SK-N-SH treated with all-trans-retinoic acid at 6 μM for 48 hours (cell line): ENCODE results near the gene HOXD12.

Experiments
- BACH2 ChIP-seq: fragments of 250-450 bp; sonication (Bioruptor Pico); IDR thresholded peaks from 2 replicates; pipeline ENCODE4 v1.9.0; 2021; ENCODE audit warnings: mild to moderate bottlenecking, borderline replicate concordance
- CREB5 ChIP-seq: fragments of 250-450 bp; sonication (Bioruptor Pico); IDR thresholded peaks from 2 replicates; pipeline ENCODE4 v1.5.1; 2020; ENCODE audit warnings: low read depth, mild to moderate bottlenecking, moderate library complexity
- CSDC2 ChIP-seq: fragments of 250-450 bp; sonication (Bioruptor Pico); IDR thresholded peaks from 2 replicates; pipeline ENCODE4 v1.5.0; 2020; ENCODE audit warnings: mild to moderate bottlenecking, moderate library complexity
- ISL1 ChIP-seq: fragments of 250-450 bp; sonication (Bioruptor Pico); IDR thresholded peaks from 2 replicates; pipeline ENCODE4 v2.1.2; 2022; ENCODE audit warnings: mild to moderate bottlenecking, moderate library complexity
- PATZ1 ChIP-seq: fragments of 250-450 bp; sonication (Bioruptor Pico); IDR thresholded peaks from 2 replicates; pipeline ENCODE4 v1.8.0; 2020; ENCODE audit warnings: mild to moderate bottlenecking, moderate library complexity, borderline replicate concordance
- POU6F1 ChIP-seq: fragments of 250-450 bp; sonication (Bioruptor Pico); IDR thresholded peaks from 2 replicates; pipeline ENCODE4 v1.8.0; 2021; ENCODE audit warnings: low read depth, mild to moderate bottlenecking, moderate library complexity, borderline replicate concordance
- SNAI2 ChIP-seq: fragments of 250-450 bp; sonication (Bioruptor Pico); IDR thresholded peaks from 2 replicates; pipeline ENCODE4 v1.5.0; 2020; ENCODE audit warnings: mild to moderate bottlenecking, moderate library complexity
- TSHZ2 ChIP-seq: fragments of 250-450 bp; sonication (Bioruptor Pico); IDR thresholded peaks from 2 replicates; pipeline ENCODE4 v1.5.0; 2020; ENCODE audit warnings: mild to moderate bottlenecking, moderate library complexity
- ZC3H10 ChIP-seq: fragments of 250-450 bp; sonication (Bioruptor Pico); IDR thresholded peaks from 2 replicates; pipeline ENCODE4 v1.5.1; 2021; ENCODE audit warnings: mild to moderate bottlenecking, moderate library complexity
- ZFP3 ChIP-seq: fragments of 250-450 bp; sonication (Bioruptor Pico); IDR thresholded peaks from 2 replicates; pipeline ENCODE4 v1.5.0; 2020; ENCODE audit warnings: mild to moderate bottlenecking, moderate library complexity
- ZFP30 ChIP-seq: fragments of 450-650 bp; formaldehyde crosslinking; IDR thresholded peaks from 2 replicates; pipeline ENCODE4 v1.5.0; 2022; ENCODE audit warnings: mild to moderate bottlenecking, moderate library complexity
- ZNF8 ChIP-seq: fragments of 450-650 bp; formaldehyde crosslinking; IDR thresholded peaks from 2 replicates; pipeline ENCODE4 v1.5.0; 2020; ENCODE audit warnings: mild to moderate bottlenecking, moderate library complexity

- no peak for TF ChIP-seq TSHZ2
- no peak for TF ChIP-seq CREB5 (CRISPR knock-in tag)
- TF ChIP-seq PATZ1 = no peak
- TF ChIP-seq SNAI2 (CRISPR knock-in tag) = no peak
- TF ChIP-seq ZFP3 = no peak
- TF ChIP-seq ZC3H10 (CRISPR knock-in tag) = no peak
- TF ChIP-seq ISL1 = no peak
- no peak for TF ChIP-seq POU6F1 (CRISPR knock-in tag)
- TF ChIP-seq ZNF8 (CRISPR knock-in tag) = no peak
- no peak for TF ChIP-seq ZFP30
- no peak for TF ChIP-seq BACH2
- TF ChIP-seq CSDC2 (CRISPR knock-in tag) = no peak
Measured at GRCh38 chr2:176084611-176085119, 14.9 kb upstream of the HOXD12 start.
